ENCODE results near the gene SPDYE2B.
"Not testable (repeated sequence)": the region's sequence is repeated elsewhere in the genome, so short reads cannot be mapped to it uniquely, and the experiment has no call there.

The SPDYE2B gene, protein sequence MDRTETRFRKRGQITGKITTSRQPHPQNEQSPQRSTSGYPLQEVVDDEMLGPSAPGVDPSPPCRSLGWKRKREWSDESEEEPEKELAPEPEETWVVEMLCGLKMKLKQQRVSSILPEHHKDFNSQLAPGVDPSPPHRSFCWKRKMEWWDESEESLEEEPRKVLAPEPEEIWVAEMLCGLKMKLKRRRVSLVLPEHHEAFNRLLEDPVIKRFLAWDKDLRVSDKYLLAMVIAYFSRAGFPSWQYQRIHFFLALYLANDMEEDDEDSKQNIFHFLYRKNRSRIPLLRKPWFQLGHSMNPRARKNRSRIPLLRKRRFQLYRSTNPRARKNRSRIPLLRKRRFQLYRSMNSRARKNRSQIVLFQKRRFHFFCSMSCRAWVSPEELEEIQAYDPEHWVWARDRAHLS

DNA sequence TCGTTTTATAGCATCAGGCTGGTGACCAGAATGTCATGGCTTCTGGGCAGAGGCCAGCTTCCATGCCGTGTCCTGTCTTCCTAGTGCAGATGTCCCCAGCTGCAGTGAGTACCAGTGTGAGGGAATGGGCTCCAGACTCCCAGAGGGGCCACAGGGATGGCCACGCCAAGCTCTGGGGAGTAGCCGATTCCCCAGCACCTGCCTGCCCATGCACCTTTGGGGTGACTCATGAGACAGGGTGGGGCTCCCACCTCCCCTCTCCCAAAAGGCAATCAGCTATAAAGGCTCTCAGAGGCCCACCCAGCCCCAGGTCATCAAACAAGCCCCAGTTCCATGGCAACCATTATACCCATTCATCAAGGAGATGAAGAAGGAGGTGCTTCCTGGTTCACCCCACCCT is at the start of gene SPDYE2B:
Gene SPDYE2B, plus strand, starts transcription at position 396 of the 400 bp plus-strand sequence. CDS start 2,030 bp downstream, outside the sequence.
- DNase-seq = not testable (repeated sequence)

DNA sequence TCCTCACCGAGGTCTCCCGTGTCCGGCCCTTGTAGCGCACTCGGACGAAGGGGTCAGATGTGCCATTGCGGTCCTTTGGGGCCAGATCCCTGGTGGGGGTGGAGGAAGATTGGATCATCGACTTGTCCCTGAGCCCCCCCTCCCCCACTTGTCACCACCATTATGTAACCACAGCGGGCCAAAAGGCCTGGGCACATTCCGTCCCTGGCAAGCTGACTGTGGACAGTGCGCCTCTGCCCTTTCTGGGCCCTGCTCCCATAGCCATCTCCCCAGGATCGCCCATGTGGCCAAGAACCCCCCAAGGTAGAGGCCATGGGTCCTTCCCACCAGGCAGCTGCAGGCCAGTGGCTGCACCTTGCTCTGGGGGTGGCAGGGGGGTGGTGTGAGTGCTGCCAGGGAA is 47.8 kb upstream of the SPDYE2B start:
- not testable (repeated sequence) for DNase-seq

DNA sequence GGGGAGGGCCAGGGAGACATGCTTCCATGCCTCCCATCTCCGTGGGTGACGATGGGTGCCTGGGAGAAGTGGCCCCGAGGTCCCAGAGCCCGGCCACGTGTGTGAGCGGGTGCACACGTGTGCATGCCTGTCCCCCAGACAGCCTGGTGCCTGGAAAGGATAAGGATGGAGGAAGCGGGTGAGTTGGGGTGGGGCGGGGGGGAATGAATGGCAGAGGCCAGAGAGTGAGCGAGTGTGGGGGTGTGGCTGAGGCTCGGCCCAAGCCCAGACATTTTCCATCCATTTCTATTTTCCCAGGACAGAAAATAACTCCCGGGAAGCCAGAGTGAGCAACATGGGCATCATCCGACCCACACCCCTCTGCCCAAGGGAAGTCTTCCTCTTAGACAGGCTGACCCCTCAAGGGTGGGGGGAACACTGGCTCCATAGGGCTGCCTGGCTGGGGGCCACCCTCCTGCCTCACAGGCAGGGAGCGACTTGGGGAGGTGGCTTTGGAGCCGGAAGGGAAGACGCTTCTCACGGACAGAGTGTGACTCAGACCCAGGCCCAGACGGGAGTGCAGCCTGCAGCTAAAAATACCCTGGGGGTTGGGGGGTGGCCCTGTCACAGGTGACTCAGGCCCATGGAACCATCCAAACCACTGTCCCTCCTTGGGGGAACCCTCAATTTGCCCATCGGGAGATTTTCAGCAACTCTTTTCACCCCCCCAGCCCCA is 45.5 kb upstream of the SPDYE2B start:
- not testable (repeated sequence) for DNase-seq

DNA sequence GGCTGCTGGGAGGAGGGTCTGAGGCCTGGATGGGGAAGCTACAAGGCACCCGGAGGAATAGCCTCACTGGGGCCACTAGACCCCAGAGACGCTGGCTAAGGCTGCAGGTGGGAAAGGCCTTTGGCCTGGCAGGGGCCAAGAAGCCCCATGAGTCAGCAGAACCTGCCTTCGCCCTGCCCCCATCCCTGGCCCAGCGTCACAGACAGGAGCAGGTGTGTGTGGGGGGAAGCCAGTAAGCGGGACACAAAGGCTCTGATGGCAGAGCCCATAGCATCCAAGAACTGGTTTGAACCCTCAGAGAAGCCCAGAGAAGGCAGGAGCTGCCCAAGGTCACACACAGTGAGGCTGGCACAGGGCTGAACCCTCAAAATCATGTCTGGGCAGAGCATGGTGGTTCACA is 43.3 kb upstream of the SPDYE2B start:
- not testable (repeated sequence) for DNase-seq

DNA sequence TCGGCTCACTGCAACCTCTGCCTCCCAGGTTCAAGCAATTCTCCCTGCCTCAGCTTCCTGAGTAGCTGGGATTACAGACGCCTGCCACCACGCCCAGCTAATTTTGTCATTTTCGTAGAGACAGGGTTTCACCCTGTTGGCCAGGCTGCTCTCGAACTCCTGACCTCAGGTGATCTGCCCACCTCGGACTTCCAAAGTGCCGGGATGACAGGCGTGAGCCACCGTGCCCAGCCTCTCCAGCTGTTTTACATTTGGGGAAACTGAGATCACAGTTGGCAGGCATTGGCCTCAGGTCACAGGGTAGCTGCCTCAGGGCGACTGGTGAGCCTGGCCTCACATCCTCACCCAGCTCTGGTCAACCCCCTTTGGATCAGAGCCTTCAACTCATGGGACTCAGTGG is 40.4 kb upstream of the SPDYE2B start:
- not testable (repeated sequence) for DNase-seq

DNA sequence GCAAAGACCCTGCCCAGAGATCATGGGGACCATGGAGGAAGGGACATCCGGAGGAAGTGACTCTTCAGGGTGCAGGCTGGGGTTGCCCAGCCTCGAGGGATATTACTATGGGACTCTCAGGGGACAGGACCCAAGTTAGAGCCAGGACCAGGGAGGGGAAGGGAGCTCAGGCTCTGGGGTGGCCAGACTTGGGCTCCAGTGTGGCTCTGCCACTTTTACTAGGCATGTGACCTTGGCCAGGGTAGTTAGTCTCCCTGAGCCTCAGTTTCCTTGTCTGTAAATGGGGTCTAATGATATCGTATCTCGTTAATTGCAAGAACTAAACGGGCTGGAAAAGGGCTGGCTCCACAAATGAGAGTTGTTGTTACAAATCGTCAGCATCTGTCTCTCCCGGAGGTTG is 39.7 kb upstream of the SPDYE2B start:
- DNase-seq = not testable (repeated sequence)

DNA sequence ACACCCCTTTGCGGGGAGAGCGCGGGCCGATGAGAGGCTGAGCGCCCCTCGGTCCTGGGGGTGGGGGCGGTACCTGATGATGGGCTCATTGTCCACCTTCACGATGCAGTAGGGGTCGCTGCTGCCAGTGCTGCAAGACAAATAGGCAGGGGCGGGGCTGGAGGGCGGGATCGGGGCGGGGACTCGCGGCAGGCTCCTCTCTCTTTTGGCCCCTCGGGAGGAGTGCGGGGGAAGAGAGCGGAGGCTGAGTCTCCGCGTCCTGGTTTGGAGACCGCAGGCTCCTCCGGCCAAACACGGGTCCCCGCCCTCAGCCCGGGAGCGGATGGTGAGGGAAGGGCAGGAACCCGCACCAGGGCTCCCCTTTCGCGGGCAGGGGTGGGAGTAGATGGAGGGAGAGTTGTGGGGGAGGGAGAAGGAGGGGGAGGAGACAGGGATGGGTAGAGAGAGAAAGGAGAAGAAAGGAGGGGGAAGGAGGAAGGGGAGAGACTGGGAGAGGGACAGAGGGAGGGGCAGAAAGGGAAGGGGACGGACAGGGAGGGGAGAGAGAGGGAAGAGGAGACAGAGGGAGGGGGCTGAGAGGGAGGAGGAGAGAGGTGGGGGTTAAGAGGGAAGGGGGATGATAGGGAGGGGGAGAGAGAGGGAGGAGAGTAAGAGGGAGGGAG is 39.0 kb upstream of the SPDYE2B start:
- DNase-seq = not testable (repeated sequence)

DNA sequence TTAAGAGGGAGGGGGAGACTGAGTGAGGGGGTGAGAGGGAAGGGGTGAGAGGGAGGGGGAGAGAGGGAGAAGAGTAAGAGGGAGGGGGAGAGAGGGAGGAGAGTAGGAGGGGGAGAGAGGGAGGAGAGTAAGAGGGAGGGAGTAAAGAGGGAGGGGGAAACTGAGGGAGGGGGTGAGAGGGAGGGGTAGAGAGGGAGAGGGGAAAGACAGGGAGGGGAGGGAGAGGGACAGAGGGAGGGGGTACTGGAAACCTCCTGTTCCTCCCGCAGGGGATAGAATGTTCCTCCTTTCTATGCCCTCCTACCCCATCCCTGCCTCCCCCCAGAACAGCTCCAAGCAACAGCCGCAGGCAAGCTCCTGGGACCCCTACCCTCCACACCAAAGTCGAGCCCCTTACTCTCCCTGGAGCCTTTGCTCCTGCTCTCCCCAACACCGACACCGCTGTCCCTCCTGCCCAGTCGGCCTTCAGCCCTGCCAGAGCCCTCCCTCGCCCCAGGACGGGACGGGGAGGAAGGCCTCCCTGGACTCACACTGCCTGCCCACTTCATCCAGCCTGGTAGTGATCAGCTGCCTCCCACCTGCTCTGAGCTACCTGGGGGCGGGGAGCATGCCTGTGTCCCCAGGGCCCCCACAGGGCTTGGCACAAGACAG is 38.3 kb upstream of the SPDYE2B start:
- peak; percentile 2 for DNase-seq

DNA sequence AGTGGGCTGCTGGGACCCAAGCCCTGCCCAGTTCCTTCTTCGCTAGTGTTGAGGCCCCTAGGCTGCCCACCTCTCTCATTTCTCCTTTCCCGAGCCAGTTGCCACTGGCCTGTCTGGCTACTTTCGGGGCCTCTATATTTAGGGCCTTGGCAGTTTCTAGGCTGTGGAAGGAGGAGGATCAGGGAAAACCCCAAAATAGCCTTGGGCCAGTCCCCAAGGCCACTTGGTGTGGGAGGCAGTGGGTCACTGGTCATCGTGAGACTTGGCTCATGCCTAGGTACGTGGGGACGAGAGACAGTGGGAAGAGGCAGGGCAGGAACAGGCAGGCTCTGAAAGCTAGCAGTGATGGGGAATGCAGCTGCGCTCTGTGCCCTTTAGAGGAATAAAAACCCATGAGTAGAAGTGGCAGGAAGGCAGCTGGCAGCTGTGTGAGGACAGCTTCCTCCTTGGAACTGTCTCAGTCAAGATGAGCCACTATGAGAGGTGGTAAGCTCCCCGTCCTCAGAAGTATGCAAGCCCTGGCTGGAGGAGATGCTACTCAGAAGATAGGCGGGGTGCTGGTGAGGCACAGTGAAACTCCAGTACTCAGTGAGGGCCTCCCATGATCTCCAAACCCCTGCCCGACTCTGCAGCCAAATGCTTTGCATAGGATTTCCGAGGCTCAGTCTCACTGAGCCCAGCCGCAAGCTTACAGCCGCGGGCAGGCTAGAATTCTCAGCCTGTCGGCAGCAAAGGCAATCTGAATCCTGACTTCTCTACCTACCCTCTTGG is 36.4 kb upstream of the SPDYE2B start:
- not testable (repeated sequence) for DNase-seq

DNA sequence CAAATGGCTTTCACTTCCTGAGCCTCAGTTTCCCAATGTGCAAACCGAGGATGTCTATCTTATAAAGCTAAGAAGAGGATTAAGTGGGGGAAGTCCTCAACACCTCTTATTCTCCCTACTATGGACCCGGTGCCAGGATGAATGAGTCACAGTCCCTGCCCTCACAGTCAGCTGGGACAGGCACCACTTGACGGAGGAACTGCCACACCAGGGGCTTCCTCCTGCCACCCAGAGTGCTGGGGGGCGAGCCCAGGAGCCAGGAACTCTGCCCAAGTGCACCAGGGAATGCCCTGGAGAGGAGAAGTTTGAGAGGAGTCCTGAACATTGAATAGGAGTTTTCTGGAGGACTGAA is 35.8 kb upstream of the SPDYE2B start:
- DNase-seq = not testable (repeated sequence)

DNA sequence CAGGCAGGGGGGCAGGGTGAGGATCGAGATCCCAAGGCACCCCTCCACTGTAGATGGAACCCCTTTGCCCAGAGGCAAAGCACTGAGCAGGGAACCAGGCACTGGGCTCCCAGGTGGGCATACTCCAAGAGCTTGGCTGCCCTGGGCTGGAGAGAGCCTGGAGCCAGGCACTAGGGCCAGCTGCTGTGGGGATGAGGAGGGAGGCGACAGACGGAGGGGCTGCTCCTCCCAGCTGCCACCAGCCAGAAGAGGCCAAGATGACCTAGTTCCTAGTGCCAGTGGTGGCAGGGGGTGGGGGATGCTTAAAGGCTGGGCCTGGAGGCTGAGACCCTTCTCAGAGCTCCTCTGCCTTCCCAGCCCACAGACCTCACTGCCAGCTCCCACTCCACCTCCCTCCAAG is 35.2 kb upstream of the SPDYE2B start:
- DNase-seq = not testable (repeated sequence)

DNA sequence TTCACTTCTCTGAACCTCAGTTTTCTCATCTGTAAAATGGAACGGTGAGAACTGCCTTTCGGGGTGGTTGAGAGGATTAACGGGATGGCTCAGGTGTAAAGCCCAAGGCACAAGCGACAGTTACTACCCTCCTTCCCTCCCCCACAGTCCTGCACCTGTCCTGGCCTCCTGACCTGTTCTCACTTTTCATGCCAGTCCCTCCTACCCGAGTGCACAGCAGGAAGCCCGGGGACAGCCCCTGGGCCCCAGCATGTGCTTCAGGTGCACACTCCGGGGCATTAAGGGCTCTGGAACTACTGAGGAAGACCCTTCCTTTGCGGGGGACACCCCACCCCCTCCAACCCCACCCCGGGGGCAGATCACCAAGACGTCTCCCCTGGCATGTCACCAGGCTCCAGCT is 34.2 kb upstream of the SPDYE2B start:
- DNase-seq = not testable (repeated sequence)

DNA sequence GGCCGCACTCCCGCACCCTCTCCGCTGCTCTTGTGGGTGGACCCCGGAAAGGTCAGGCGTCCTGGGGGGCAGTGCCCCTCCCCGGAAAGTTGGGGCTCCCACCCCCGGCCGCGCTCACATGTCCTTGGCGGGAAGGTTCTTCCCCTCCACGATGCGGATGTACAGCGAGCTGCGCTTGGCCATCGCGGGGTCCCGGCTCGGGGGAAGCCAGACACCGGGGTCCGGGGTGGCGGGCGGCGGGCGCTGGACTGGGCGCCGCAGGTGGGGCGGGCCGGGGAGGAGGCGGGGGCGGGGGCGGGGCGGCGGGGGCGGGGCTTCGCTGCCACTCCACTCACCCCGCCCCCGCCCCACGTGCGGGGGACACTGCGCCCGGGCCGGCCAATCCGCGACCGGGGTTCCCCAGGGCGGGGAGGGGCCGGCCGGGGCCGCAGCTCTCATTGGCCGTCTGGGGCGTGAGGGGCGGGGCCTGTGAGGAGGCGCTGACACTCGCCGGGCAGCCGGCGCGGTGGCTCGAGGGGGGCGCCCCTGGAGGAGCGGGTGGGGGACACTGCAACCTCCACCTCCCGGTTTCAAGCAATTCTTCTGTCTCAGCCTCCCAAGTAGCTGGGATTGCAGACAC is 33.5 kb upstream of the SPDYE2B start, which contains the start of gene RASA4:
Gene RASA4, minus strand, starts transcription at position 250 of the 619 bp plus-strand sequence. Its CDS starts 67 bp downstream, at position 183.
- peak; percentile 18 for DNase-seq

DNA sequence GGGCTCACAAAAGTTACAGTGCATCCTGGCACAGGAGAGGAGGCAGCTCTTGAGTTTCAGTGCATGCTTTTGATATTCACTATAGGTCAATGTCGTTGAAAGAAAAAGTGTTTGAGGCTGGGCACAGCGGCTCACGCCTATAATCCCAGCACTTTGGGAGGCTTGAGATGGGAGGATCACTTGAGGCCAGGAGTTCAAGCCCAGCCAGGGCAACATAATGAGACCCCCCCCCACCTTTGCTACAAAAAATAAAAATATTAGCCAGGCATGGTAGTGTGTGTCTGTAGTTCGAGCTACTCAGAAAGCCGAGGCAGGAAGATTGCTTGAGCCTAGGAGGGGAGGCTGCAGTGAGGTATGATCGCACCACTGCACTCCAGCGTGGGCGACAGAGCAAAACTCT is 32.0 kb upstream of the SPDYE2B start:
- DNase-seq = not testable (repeated sequence)

DNA sequence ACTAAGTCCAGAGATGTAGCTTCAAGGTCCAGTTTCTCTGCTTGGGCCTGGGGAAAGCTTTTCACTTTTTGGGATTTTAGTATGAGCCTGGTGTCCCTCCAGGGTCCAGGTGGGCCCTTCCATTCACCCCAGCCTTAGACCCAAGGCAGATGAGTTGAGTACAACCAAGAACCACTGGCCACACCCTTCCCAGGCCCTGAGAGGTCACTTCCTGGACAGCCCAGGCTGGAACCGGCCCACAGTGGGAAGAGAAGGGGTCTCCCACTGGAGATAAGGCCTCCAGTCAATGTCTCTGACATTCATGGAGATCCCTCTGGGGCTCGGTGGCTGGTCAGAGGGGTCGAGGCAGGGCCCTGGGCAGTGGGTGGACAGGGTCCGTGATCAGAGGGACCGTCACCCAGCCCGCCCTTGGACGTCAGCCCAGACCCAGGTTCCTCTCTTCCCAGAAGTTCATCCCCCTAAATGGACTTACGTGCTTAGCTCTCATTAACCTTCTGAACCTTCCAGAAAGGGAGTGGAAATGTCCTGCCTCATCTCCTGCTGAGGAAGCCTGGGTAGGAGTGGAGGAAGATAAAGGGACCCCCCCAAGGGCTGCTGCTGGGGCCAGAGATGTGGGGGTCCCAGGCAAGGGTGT is 22.7 kb upstream of the SPDYE2B start:
- DNase-seq = not testable (repeated sequence)

DNA sequence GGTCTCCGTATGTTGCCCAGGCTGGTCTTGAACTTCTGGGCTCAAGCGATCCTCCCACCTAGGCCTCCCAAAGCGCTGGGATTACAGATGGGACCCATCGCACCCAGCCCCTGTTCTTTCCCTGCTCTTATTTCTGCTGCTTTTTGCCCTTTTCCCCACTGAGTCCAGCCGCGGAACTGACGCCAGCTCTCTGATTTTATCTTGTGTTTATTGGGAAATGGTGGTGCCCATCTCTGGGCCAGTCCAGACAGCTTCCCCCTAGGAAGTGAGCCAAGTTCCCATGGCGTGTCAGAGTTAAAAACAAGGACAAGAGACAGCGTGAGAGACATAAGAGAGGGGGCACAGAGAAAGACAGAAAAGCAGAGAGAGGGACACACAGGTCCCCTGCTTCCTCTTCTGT is 19.5 kb upstream of the SPDYE2B start:
- DNase-seq = not testable (repeated sequence)

DNA sequence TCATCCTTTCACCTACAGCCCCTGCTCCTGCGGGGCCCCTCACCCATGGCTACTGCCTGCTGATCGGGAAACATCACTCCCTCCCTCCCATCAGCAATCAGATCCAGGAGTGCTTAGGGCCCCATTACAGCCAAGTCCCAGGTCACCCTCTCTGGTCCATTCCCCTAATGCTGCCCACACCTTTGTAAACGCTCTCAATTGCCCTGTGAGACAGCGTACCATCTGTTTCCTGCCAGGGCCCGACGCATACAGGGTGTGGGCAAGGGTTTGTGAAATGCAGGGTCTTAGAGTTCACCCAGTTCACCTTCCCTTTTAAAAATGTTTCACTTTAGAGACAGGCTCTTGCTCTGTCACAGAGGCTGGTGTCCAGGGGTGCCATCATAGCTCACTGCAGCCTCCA is 15.8 kb upstream of the SPDYE2B start:
- DNase-seq = not testable (repeated sequence)

DNA sequence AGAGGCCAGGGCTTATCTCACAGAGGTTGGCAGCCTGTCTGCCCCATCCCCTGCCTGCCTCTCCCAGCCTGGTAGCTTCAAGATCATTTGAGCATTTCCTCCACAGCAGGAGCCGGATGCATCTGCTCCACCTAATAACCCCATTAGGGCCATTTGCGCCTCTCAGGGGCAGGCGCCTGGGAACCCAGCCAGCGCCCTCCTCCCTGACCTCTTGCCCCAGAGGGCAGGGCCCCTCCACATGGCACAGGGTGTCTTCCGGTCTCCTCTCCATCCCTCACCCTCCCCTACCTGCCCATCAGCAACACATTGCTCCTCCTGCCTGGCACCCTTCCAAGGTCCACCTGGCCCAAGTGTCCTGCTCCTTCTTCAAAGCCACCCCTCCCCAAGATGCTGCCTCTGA is 14.8 kb upstream of the SPDYE2B start:
- not testable (repeated sequence) for DNase-seq

DNA sequence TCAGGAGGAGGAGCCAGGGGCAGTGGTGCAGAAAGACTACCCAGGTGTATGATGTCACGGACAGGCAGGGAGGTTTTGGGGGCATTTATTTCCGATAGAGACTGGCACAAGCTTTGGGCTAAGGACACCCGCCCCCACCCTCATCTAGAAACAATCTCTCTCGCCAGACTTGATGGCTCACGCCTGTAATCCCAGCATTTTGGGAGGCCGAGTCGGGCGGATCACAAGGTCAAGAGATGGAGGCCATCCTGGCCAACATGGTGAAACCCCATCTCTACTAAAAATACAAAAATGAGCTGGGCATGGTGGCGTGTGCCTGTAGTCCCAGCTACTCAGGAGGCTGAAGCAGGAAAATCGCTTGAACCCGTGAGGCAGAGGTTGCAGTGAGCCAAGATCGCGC is 13.2 kb upstream of the SPDYE2B start:
- DNase-seq = not testable (repeated sequence)

DNA sequence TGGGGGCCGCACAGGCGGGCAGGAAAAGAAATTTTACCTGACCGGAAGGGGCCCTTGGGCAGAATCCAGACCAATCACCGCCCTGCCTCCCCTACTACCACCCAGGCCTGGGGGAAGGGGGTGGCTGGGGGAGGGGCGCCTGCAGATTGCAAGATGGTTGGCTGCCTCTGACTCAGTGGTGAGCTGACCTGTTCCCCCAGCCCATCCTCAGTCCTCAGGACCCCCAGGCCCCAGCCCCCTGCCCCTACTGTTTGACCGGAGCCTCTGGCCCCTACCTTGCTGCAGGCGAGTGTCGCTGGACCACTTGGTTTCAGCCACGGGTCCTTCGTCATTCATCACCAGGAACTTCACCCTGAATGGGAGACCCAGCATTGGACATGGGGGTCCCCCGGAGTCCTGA is 11.3 kb upstream of the SPDYE2B start:
- DNase-seq = not testable (repeated sequence)

DNA sequence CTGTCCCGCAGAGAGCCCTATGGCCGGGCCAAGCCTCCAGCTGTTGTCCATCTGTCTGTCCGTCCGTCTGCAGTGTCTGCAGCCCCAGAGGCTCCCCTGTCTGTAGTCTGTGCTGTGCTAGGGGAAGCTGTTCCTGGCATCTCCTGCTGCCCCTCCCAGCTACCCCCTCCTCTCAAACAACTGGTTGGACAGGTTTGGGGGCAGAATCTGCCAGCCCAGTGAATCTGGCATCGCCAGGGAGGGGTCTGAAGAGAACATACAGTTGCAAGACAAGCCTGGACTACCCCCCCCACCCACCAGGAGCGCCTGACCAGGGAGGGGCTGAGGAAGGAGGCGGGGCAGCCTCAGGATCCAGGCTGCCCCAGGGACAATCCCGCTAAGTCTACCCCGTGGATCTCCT is 7.4 kb upstream of the SPDYE2B start, which contains the start of gene UPK3BL1:
Gene UPK3BL1, minus strand, starts transcription at position 101 of the 400 bp plus-strand sequence. Its CDS starts 50 bp downstream, at position 51.
- DNase-seq = not testable (repeated sequence)
